Activated CD4-positive, alpha-beta T cell treated with anti-CD3 and anti-CD28 coated beads for 1 hour (primary cell): ENCODE measurements around the gene SPTBN5.

Source experiments
- DNase-seq: peaks from one replicate; pipeline ENCODE4 v3.0.0-alpha.2; 2020

SPTBN5 gene

DNA sequence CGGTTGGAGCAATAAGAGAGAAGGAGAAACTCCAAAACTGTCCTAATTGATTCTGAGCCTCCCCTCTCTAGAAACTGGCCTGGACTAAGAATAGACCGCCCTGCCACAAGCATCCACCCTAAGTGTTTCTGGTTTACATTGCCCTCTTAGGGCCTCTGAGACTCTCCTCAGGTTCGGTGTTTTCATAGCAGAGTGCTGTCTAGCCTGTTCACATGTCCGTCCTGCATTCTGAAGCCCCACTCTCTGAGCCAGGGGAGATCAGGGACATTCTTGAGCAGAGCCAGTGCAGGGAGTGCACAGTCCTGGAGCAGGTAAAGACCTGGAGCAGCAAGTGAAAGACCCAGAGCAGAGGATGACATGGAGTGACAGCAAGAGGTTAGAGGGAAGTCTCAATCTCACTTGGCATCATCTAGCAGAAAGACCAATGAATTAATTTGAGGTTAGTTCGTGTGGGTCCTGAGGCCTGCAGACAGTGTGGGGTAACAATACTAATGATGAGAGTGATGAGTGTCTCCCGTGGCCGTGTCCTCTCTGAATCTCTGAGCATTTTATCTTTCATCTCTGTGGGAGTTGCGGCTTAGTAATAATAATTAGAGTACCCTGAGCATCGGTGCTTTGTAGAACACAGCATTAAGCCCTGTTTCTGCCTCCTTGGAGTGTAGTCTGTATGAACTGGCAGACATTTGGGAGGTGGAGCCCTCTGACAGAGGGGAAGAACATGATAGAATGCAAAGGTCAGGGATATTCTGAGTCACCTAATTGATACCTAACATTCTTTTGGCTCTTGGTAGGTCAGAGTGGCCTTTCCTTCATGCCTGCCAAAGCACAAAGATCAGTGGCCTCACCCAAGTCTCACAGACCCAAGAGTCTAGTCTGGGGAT lies 95.0 kb downstream of the SPTBN5 start:
- DNase-seq = no peak
